GM12872 (cell line): Measurements from ENCODE around the gene PLXNB3.

Experiments used
- TF ChIP-seq, protein P1 (sequence below): IDR thresholded peaks from 3 replicates; pipeline ENCODE4 v1.5.1; 2011; ENCODE audit warnings: low read depth, mild to moderate bottlenecking, low read length, moderate library complexity; ENCODE audit not compliant: insufficient read depth

Gene PLXNB3

DNA sequence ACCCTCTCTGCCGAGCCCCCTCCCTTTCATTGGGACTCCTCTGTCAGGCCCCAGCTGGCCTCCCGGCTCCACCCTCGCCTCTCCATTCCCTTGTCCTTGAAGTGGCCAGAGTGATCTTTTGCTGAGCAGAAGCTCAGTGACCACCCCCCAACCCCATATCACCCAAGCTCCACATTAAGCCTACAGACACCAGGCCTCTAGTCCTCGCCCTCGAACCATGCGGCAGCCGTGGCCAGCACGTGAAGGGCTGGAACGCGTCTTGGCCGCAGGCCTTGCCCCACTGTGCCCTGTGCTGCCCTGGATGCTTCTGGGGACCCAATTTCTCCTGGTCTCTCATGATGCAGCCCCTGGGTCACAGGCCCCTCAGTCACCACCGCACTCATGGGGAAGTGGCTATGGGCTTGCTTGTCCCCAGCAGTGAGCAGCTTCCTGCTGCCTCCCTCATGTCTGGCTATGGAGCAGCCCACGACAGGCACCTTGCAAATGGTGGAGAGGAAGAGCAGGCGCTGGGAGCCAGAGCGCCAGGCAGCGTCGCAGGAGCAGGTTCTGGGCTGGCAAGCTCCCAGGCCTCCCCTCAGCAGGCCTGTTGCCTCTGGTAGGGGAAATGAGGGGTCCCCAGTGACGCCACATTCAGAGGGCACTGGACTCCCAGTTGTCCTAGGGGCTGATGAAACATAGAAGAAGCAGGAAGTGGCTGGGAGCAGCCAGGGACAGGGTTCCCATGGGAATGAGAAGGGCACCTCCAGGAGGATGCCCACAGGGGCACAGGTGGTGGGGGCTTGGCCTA, 16.0 kb downstream of the PLXNB3 start:
- TF ChIP-seq, protein P1, sequence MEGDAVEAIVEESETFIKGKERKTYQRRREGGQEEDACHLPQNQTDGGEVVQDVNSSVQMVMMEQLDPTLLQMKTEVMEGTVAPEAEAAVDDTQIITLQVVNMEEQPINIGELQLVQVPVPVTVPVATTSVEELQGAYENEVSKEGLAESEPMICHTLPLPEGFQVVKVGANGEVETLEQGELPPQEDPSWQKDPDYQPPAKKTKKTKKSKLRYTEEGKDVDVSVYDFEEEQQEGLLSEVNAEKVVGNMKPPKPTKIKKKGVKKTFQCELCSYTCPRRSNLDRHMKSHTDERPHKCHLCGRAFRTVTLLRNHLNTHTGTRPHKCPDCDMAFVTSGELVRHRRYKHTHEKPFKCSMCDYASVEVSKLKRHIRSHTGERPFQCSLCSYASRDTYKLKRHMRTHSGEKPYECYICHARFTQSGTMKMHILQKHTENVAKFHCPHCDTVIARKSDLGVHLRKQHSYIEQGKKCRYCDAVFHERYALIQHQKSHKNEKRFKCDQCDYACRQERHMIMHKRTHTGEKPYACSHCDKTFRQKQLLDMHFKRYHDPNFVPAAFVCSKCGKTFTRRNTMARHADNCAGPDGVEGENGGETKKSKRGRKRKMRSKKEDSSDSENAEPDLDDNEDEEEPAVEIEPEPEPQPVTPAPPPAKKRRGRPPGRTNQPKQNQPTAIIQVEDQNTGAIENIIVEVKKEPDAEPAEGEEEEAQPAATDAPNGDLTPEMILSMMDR, result no peak

GRCh38 chrX:153780678-153781427, 16.8 kb downstream of the PLXNB3 start, which contains the start of gene SRPK3:
Gene SRPK3, plus strand, starts transcription at chrX:153781041. Its CDS starts 46 bp downstream, at chrX:153781087.
- TF ChIP-seq, protein P1, result no peak

DNA sequence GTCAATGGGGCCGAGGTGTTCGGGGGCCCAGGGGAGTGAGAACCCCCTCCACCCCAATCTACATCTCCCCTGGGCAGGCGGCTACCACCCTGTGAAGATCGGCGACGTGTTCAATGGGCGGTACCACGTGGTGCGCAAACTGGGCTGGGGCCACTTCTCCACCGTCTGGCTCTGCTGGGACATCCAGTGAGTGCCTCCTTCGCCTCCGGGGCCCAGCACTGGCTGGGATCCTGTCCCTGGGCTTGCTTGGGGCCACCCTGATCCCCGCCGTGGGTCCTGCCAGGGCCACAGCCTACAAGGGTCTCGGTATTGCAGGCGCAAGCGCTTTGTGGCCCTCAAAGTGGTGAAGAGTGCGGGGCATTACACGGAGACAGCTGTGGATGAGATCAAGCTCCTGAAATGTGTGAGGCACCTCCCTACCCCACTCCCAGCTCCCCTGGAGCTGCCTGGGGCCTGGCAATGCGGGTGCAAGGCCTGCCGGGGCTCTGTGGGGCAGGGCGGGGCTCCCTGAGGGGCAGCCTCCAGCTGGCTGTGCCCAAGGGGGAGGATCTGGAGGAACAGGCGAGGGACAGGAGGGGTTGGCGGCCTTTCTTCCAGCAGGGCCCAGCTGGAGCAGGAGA, 17.5 kb downstream of the PLXNB3 start:
- TF ChIP-seq, protein P1, result no peak

- TF ChIP-seq, protein P1, result no peak
These were observed 18.3 kb downstream of the PLXNB3 start for GRCh38 chrX:153782313-153782712.

GRCh38 chrX:153782871-153783270, 18.8 kb downstream of the PLXNB3 start:
- TF ChIP-seq, protein P1, result no peak

GRCh38 chrX:153783378-153784013, 19.4 kb downstream of the PLXNB3 start:
- TF ChIP-seq, protein P1, result no peak
